RWPE2 (cell line): ENCODE results near the gene CADM2.

ENCODE experiments used
- ATAC-seq: fragments of 200-7000 bp; cut with Tn5 transposase; 3 replicates; pipeline ENCODE4 v1.9.1; 2021; ENCODE audit warnings: low read depth
- DNase-seq: peaks from one replicate; pipeline ENCODE4 v3.0.0-alpha.2; 2020; ENCODE audit warnings: low spot score
- H3K27ac ChIP-seq: fragments of 450-650 bp; 2 replicates; pipeline ENCODE4 v1.5.1; 2017; ENCODE audit warnings: mild to moderate bottlenecking; ENCODE audit not compliant: poor library complexity, severe bottlenecking
- H3K27me3 ChIP-seq: fragments of 250-450 bp; sonication (Bioruptor Pico); 2 replicates; pipeline ENCODE4 v1.5.1; 2021; ENCODE audit warnings: mild to moderate bottlenecking, moderate library complexity; ENCODE audit not compliant: insufficient read depth, poor library complexity, severe bottlenecking
- H3K36me3 ChIP-seq: fragments of 250-450 bp; sonication (Bioruptor Pico); 2 replicates; pipeline ENCODE4 v1.5.1; 2020; ENCODE audit warnings: low read depth, mild to moderate bottlenecking, moderate library complexity
- H3K4me1 ChIP-seq: fragments of 250-450 bp; sonication (Bioruptor Pico); 2 replicates; pipeline ENCODE4 v1.5.1; 2021; ENCODE audit warnings: mild to moderate bottlenecking, moderate library complexity; ENCODE audit not compliant: insufficient read depth, poor library complexity, severe bottlenecking
- H3K4me3 ChIP-seq: fragments of 250-450 bp; sonication (Bioruptor Pico); 2 replicates; pipeline ENCODE4 v1.5.1; 2021; ENCODE audit warnings: mild to moderate bottlenecking, moderate library complexity; ENCODE audit not compliant: severe bottlenecking
- H3K9me3 ChIP-seq: fragments of 250-450 bp; sonication (Bioruptor Pico); 2 replicates; pipeline ENCODE4 v1.5.1; 2021; ENCODE audit warnings: mild to moderate bottlenecking, moderate library complexity; ENCODE audit not compliant: severe bottlenecking
- TF ChIP-seq, protein P1 (sequence below): fragments of 450-650 bp; IDR thresholded peaks from one replicate; pipeline ENCODE4 v1.5.1; 2017; ENCODE audit warnings: mild to moderate bottlenecking, moderate library complexity; ENCODE audit not compliant: poor library complexity, severe bottlenecking

CADM2 gene

DNA sequence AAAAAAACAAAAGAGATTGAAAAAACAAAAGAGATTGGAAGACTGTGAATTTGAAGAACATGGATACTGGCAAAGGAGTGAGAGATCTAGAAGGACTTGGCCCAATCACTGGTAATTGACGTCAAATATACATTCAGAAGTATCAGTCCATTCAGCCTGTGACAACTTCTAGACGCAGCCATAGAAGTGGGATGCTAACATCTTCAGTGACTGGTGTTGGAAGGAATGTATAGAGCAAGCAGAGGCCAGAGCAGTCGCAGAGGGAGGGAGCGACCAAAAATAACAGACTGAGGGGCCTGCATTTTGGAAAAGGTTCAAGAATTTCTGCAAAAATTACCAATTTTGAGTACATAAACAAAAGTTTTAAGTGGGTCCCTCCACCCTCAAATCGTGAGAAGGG is 473.3 kb downstream of the CADM2 start:
- DNase-seq (no peak), ATAC-seq (no peak)
- H3K27me3 ChIP-seq: no peaks in the 10 kb centered on the region
- H3K27ac ChIP-seq: no peak overlapping the region
- H3K4me1 ChIP-seq: no peaks in the 10 kb centered on the region
- H3K4me3 ChIP-seq: no peak overlapping the region
- TF ChIP-seq, protein P1, sequence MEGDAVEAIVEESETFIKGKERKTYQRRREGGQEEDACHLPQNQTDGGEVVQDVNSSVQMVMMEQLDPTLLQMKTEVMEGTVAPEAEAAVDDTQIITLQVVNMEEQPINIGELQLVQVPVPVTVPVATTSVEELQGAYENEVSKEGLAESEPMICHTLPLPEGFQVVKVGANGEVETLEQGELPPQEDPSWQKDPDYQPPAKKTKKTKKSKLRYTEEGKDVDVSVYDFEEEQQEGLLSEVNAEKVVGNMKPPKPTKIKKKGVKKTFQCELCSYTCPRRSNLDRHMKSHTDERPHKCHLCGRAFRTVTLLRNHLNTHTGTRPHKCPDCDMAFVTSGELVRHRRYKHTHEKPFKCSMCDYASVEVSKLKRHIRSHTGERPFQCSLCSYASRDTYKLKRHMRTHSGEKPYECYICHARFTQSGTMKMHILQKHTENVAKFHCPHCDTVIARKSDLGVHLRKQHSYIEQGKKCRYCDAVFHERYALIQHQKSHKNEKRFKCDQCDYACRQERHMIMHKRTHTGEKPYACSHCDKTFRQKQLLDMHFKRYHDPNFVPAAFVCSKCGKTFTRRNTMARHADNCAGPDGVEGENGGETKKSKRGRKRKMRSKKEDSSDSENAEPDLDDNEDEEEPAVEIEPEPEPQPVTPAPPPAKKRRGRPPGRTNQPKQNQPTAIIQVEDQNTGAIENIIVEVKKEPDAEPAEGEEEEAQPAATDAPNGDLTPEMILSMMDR: no peak
- no peaks in the 10 kb centered on the region for H3K36me3 ChIP-seq
- H3K9me3 ChIP-seq: no peaks in the 10 kb centered on the region

DNA sequence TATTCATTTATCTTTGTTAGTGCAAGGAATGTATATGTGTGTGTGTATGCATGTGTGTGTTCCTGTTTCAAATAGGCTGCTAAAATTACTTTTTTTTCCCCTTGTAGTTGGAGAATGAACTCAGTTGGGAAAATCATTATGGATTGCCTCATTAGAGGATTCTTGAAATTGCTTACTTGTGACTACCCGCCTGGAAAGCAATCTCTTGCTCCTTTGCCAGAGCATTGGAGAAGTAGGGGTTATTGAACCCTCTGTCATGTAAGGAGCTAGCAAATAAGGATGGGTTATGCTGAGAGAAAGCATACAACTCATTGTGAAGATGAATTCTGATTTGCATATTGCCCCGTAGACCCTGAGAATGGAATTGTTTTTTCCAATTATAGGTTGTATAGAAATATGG is 474.5 kb downstream of the CADM2 start:
- H3K36me3 ChIP-seq: no peaks in the 10 kb centered on the region
- ATAC-seq (no peak), DNase-seq (no peak)
- no peaks in the 10 kb centered on the region for H3K4me1 ChIP-seq
- H3K27me3 ChIP-seq: no peaks in the 10 kb centered on the region
- no peaks in the 10 kb centered on the region for H3K9me3 ChIP-seq
- H3K4me3 ChIP-seq: no peak overlapping the region
- TF ChIP-seq, protein P1: no peak
- no peak overlapping the region for H3K27ac ChIP-seq

DNA sequence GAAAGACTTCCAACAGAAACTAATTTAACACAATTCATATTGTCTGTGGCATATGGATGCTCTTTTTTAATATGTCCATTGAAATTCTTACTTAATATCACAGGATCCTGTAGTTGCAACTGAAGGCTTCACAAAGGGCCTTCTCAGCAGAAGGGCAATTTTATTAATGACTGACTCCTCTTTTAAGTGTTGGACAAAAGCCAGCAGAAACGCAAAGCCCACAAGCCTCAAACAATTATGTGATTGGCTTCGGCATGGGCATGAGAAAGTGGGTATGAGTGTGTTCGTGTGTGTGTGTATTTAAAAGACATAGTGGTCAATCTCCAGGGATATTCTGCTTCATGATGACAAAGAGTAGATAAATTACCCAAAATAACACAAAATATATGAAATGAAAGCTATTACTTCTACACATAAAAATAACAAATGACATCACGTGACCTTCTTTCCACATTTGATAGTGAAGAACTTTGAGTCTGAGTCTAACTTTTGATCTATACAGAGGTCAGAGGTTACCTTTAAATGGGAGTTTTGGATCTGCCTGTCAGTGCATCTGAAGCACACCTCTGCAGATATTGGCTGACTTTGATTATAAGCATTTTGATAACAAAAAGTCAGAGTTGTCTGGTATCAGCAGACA is 496.9 kb downstream of the CADM2 start:
- no peaks in the 10 kb centered on the region for H3K27me3 ChIP-seq
- TF ChIP-seq, protein P1: no peak
- ATAC-seq (no peak), DNase-seq (no peak)
- H3K9me3 ChIP-seq: no peaks in the 10 kb centered on the region
- no peaks in the 10 kb centered on the region for H3K4me1 ChIP-seq
- no peak overlapping the region for H3K27ac ChIP-seq
- H3K36me3 ChIP-seq: no peaks in the 10 kb centered on the region
- H3K4me3 ChIP-seq: no peak overlapping the region

DNA sequence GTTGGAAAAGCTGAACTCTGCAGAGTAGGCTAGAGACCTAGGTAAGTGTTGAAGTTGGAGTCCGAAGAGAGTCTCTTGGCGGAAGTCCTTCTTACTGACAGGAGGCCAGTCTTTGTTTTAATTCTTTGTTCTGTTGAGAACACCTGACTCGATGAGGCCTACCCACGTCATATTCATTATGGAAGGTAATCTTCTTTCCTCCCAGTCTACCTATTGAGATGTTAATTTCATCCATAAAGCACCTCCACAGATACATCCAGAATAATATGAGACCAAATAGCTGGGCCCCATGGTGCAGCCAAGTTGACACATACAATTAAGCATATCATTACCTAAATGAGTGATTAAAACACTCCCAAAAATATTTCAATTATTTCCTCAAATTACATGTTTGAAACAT is 515.5 kb downstream of the CADM2 start:
- DNase-seq (no peak), ATAC-seq (no peak)
- Histone ChIP-seq H3K4me1 (peaks cover 9% of the 10 kb centered on the region), H3K9me3 (no peaks in the 10 kb centered on the region), H3K27me3 (peaks cover 3% of the 10 kb centered on the region), H3K4me3 (no peak overlapping the region), H3K27ac (no peak overlapping the region), H3K36me3 (no peaks in the 10 kb centered on the region)
- TF ChIP-seq, protein P1: no peak

DNA sequence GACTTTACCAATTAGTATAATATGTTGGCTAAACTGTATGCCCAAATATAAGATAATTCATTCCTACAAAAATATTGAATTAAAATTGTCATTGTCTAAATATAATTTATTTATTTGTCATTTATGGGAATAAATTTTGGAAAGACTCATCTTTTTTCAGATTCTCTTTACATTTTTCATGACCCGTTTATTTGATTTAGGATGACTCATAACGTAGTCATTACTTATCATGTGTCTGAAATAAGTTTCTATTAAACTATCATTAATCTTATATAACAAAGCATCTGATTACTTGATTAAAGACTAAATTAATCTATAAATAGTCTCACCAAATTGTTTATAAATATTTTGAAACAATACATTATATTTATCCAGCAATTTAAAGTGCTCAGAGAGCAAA is 516.6 kb downstream of the CADM2 start:
- ATAC-seq (no peak), DNase-seq (no peak)
- no peaks in the 10 kb centered on the region for H3K36me3 ChIP-seq
- TF ChIP-seq, protein P1: no peak
- no peaks in the 10 kb centered on the region for H3K9me3 ChIP-seq
- no peak overlapping the region for H3K27ac ChIP-seq
- H3K4me3 ChIP-seq: no peak overlapping the region
- peaks cover 9% of the 10 kb centered on the region for H3K4me1 ChIP-seq
- H3K27me3 ChIP-seq: peaks cover 3% of the 10 kb centered on the region
